Naive thymus-derived CD4-positive, alpha-beta T cell (primary cell): ENCODE results near the gene ARGLU1. TPM values are rescaled to one million over a fixed set of nuclear protein-coding genes. Genes with fewer than 3 reads are reported as not detected.

Experiments
- ATAC-seq: fragments of 150-1000 bp; cut with Tn5 transposase; 2 replicates; pipeline ENCODE4 v1.10.0; 2021; ENCODE audit warnings: mild to moderate bottlenecking, moderate library complexity
- CTCF ChIA-PET: fragments of 350-600 bp; sonication (Branson Sonifier 250); formaldehyde crosslinking; loops from one replicate; lab custom pipeline; 2021; ENCODE audit warnings: antibody characterized with exemption; lab: Charles Lee
- POLR2A ChIA-PET: fragments of 350-600 bp; sonication (Branson Sonifier 250); formaldehyde crosslinking; loops from one replicate; lab custom pipeline; 2021; ENCODE audit warnings: antibody characterized with exemption, inconsistent platforms; lab: Charles Lee
- DNase-seq, 9 donors: peaks; one replicate each; pipeline versions ENCODE4 v3.0.0 to v3.0.0-alpha.2; 2020 to 2022; ENCODE audit warnings: mixed read lengths in 1 of 9
- H3K27ac ChIP-seq: one replicate; pipeline ENCODE4 v1.7.0; 2013; ENCODE audit warnings: mild to moderate bottlenecking, low read depth, low read length, moderate library complexity
- H3K27me3 ChIP-seq, 2 donors: one replicate each; pipeline ENCODE4 v1.7.0; 2013; ENCODE audit warnings: low read length in 2 of 2, mild to moderate bottlenecking in 2 of 2, moderate library complexity in 2 of 2; ENCODE audit not compliant: control insufficient read depth in 2 of 2, insufficient read depth in 2 of 2
- H3K36me3 ChIP-seq, 3 experiments: 1 replicate in 2 of 3; 2 replicates in 1 of 3; pipeline ENCODE4 v1.7.0; 2013; ENCODE audit warnings: low read length in 3 of 3, mild to moderate bottlenecking in 3 of 3, moderate library complexity in 1 of 3; ENCODE audit not compliant: insufficient read depth in 3 of 3, control insufficient read depth in 2 of 3
- H3K4me1 ChIP-seq, 2 donors: one replicate each; pipeline ENCODE4 v1.7.0; 2013; ENCODE audit warnings: low read length in 2 of 2, mild to moderate bottlenecking in 2 of 2, moderate library complexity in 1 of 2; ENCODE audit not compliant: control insufficient read depth in 2 of 2, insufficient read depth in 2 of 2
- H3K4me3 ChIP-seq: 2 replicates; pipeline ENCODE4 v1.7.0; 2013; ENCODE audit warnings: mild to moderate bottlenecking, low read length
- H3K9me3 ChIP-seq, 3 experiments: 1 replicate in 2 of 3; 2 replicates in 1 of 3; pipeline ENCODE4 v1.7.0; 2013; ENCODE audit warnings: low read length in 3 of 3; ENCODE audit not compliant: control insufficient read depth in 2 of 3
- H3K27ac Mint-ChIP-seq, 9 donors: one replicate each; pipeline ENCODE4 v1.8.0; 2020 to 2022; ENCODE audit warnings: mixed read lengths in 9 of 9, mild to moderate bottlenecking in 8 of 9, moderate library complexity in 5 of 9, inconsistent platforms in 2 of 9
- H3K27me3 Mint-ChIP-seq, 5 donors: one replicate each; pipeline ENCODE4 v1.8.0; 2021 to 2022; ENCODE audit warnings: mixed read lengths in 5 of 5, mild to moderate bottlenecking in 1 of 5
- H3K36me3 Mint-ChIP-seq, 5 donors: one replicate each; pipeline ENCODE4 v1.8.0; 2020 to 2022; ENCODE audit warnings: mixed read lengths in 5 of 5, mild to moderate bottlenecking in 3 of 5, inconsistent platforms in 1 of 5
- H3K4me1 Mint-ChIP-seq, 7 donors: one replicate each; pipeline ENCODE4 v1.8.0; 2020 to 2022; ENCODE audit warnings: mixed read lengths in 7 of 7, mild to moderate bottlenecking in 3 of 7, inconsistent platforms in 1 of 7
- H3K4me3 Mint-ChIP-seq, 10 donors: one replicate each; pipeline ENCODE4 v1.8.0; 2020 to 2022; ENCODE audit warnings: mild to moderate bottlenecking in 10 of 10, mixed read lengths in 10 of 10, moderate library complexity in 6 of 10, inconsistent platforms in 2 of 10
- H3K9me3 Mint-ChIP-seq, 11 donors: one replicate each; pipeline ENCODE4 v1.8.0; 2020 to 2022; ENCODE audit warnings: mixed read lengths in 11 of 11, mild to moderate bottlenecking in 4 of 11, inconsistent platforms in 1 of 11, moderate library complexity in 1 of 11
- intact Hi-C, 2 donors: fragments of 100-400 bp; cut with micrococcal nuclease; formaldehyde crosslinking; loops; one replicate each; pipeline ENCODE4 v1.15.1; 2023
- polyA plus RNA-seq, 2 donors: library from polyadenylated mRNA; unstranded; fragments of 300-500 nt; fragmentation: Illumina TruSeq; gene quantifications; one replicate each; pipeline ENCODE4 v1.2.3, GENCODE V29; 2021
- total RNA-seq, 6 experiments: library from RNA in 5 of 6; stranded (reverse) in 5 of 6; gene quantifications; 1 replicate in 5 of 6; 2 replicates in 1 of 6; pipeline ENCODE4 v1.2.3 and lab custom pipeline; 2021 to 2026

Gene ARGLU1
- total and polyA plus RNA-seq, 7 experiments from 2014 or later: 36.1 to 291 (median 144) TPM

GRCh38 chr13:106591299-106591698 is 23.4 kb upstream of the ARGLU1 start:
- Histone ChIP-seq H3K27me3 (no peaks in the 10 kb centered on the region), H3K36me3 (no peaks in the 10 kb centered on the region), H3K9me3 (peaks cover 0 to under 1% (median 0%) of the 10 kb centered on the region in 3 experiments), H3K4me3 (no peak overlapping the region), H3K27ac (no peak overlapping the region), H3K4me1 (no peaks in the 10 kb centered on the region)
- ChIA-PET POLR2A (no interaction called here), CTCF (no interaction called here)
- no peak for DNase-seq
- peaks cover under 1 to 15% (median 7%) of the 10 kb centered on the region in 11 donors for H3K9me3 Mint-ChIP-seq
- intact Hi-C loops: no loop called here
- H3K27ac Mint-ChIP-seq: no peak overlapping the region
- ATAC-seq: no peak
- no peak overlapping the region for H3K4me3 Mint-ChIP-seq
- peaks cover 8 to 36% (median 19%) of the 10 kb centered on the region in 5 donors for H3K27me3 Mint-ChIP-seq
- H3K36me3 Mint-ChIP-seq: peaks cover 0 to 5% (median 0%) of the 10 kb centered on the region in 5 donors
- H3K4me1 Mint-ChIP-seq: peaks cover 0 to under 1% (median 0%) of the 10 kb centered on the region in 7 donors

DNA sequence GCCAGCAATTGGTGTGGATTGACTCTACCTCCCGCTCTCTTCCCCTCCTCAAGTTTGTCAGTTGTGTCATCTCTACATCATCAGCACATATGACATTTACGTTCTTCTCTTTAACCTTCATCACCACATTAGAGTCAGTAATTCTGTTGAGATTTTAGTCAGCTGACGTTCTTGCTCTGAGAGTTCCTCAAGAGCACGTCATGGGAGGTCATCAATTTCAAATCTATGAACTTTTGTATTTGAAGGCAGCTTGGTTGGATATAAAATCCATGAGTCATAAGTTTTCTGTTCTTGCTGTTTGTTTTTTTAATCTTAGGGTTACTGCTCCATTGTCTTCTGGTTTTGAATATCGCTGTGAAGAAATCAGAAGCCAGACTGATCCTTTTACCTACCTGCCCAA is 21.8 kb upstream of the ARGLU1 start:
- ATAC-seq (no peak), DNase-seq (no peak)
- POLR2A ChIA-PET: no interaction called here
- Histone ChIP-seq H3K27ac (no peak overlapping the region), H3K27me3 (no peaks in the 10 kb centered on the region), H3K4me1 (no peaks in the 10 kb centered on the region), H3K36me3 (no peaks in the 10 kb centered on the region), H3K4me3 (no peak overlapping the region), H3K9me3 (peaks cover 0 to 12% (median 0%) of the 10 kb centered on the region in 3 experiments)
- CTCF ChIA-PET: no interaction called here
- peaks cover 7 to 30% (median 15%) of the 10 kb centered on the region in 11 donors for H3K9me3 Mint-ChIP-seq
- intact Hi-C loops: no loop called here
- H3K27ac Mint-ChIP-seq: no peak overlapping the region
- peaks cover 1 to 12% (median 5%) of the 10 kb centered on the region in 5 donors for H3K36me3 Mint-ChIP-seq
- no peaks in the 10 kb centered on the region for H3K4me1 Mint-ChIP-seq
- H3K27me3 Mint-ChIP-seq: peaks cover 8 to 30% (median 11%) of the 10 kb centered on the region in 5 donors
- no peak overlapping the region for H3K4me3 Mint-ChIP-seq

- H3K27ac ChIP-seq: no peak overlapping the region
- no peaks in the 10 kb centered on the region for H3K27me3 ChIP-seq
- H3K9me3 Mint-ChIP-seq: peaks cover 8 to 36% (median 18%) of the 10 kb centered on the region in 11 donors
- H3K4me1 ChIP-seq: no peaks in the 10 kb centered on the region
- peaks cover 8 to 30% (median 11%) of the 10 kb centered on the region in 5 donors for H3K27me3 Mint-ChIP-seq
- H3K4me3 Mint-ChIP-seq: no peak overlapping the region
- no peak overlapping the region for H3K4me3 ChIP-seq
- peaks cover 1 to 13% (median 5%) of the 10 kb centered on the region in 5 donors for H3K36me3 Mint-ChIP-seq
- H3K9me3 ChIP-seq: peaks cover 0 to 16% (median 0%) of the 10 kb centered on the region in 3 experiments
- ATAC-seq (no peak), DNase-seq (no peak)
- ChIA-PET CTCF (no interaction called here), POLR2A (no interaction called here)
- H3K4me1 Mint-ChIP-seq: no peaks in the 10 kb centered on the region
- no peaks in the 10 kb centered on the region for H3K36me3 ChIP-seq
- H3K27ac Mint-ChIP-seq: no peak overlapping the region
- intact Hi-C loops: no loop called here
These were observed 20.4 kb upstream of the ARGLU1 start for GRCh38 chr13:106588367-106588766.

DNA sequence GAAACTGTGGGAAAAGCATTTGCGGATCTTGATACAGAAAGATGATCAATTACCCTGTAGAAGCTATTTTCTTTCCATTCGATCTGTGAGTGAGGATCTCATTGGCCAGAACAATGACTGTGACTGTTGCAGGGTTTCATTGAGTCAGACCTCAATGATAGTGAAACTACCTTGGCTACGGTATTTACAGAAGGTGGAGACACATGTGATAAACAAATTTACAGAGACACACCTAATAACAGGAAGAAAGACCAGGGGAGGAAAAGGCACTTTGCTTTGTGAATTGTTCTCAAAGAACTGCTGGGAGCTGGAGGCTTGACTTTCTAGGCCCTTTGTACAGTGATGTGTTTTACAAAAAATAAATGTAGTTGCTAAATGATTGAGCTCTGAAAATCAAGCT is 19.9 kb upstream of the ARGLU1 start:
- ATAC-seq (no peak), DNase-seq (no peak)
- no peaks in the 10 kb centered on the region for H3K36me3 ChIP-seq
- H3K27ac ChIP-seq: no peak overlapping the region
- H3K9me3 ChIP-seq: peaks cover 0 to 16% (median 0%) of the 10 kb centered on the region in 3 experiments
- H3K27ac Mint-ChIP-seq: no peak overlapping the region
- peaks cover 1 to 13% (median 5%) of the 10 kb centered on the region in 5 donors for H3K36me3 Mint-ChIP-seq
- no peak overlapping the region for H3K4me3 ChIP-seq
- ChIA-PET CTCF (no interaction called here), POLR2A (no interaction called here)
- H3K27me3 ChIP-seq: no peaks in the 10 kb centered on the region
- H3K4me1 ChIP-seq: no peaks in the 10 kb centered on the region
- H3K27me3 Mint-ChIP-seq: peaks cover 5 to 25% (median 9%) of the 10 kb centered on the region in 5 donors
- H3K9me3 Mint-ChIP-seq: peaks cover 8 to 36% (median 18%) of the 10 kb centered on the region in 11 donors
- H3K4me1 Mint-ChIP-seq: no peaks in the 10 kb centered on the region
- intact Hi-C loops: no loop called here
- H3K4me3 Mint-ChIP-seq: no peak overlapping the region

GRCh38 chr13:106586648-106587166 is 18.8 kb upstream of the ARGLU1 start:
- no peak overlapping the region for H3K27ac Mint-ChIP-seq
- Histone ChIP-seq H3K4me1 (no peaks in the 10 kb centered on the region), H3K36me3 (no peaks in the 10 kb centered on the region), H3K27ac (no peak overlapping the region), H3K4me3 (no peak overlapping the region), H3K27me3 (no peaks in the 10 kb centered on the region), H3K9me3 (peaks cover 0 to 16% (median 0%) of the 10 kb centered on the region in 3 experiments)
- intact Hi-C loops: no loop called here
- peaks cover 8 to 36% (median 18%) of the 10 kb centered on the region in 11 donors for H3K9me3 Mint-ChIP-seq
- peaks cover 1 to 13% (median 5%) of the 10 kb centered on the region in 5 donors for H3K36me3 Mint-ChIP-seq
- POLR2A ChIA-PET: no interaction called here
- H3K27me3 Mint-ChIP-seq: peaks cover 0 to 17% (median 8%) of the 10 kb centered on the region in 5 donors
- no peak overlapping the region for H3K4me3 Mint-ChIP-seq
- DNase-seq (no peak), ATAC-seq (no peak)
- H3K4me1 Mint-ChIP-seq: no peaks in the 10 kb centered on the region
- CTCF ChIA-PET: no interaction called here

DNA sequence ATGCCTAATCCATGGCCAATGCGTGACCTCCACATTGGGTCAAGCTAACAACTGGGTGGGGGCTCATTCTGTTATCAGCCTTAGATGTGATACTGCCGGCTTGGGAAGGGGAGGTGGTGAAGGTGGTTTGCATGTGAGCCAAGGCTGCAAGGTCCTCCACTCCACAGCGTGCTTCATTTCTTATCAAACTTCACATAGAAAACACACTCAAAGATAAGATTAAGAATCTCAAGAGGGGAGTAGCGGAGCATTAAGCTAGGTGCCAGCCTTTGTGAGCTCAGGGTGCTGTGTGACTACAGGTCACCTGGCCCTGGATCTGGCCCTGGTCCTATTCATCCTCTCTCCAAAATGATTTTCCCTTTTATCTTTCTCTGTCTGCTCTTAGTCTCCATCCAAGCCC is 13.3 kb upstream of the ARGLU1 start:
- intact Hi-C loops: no loop called here
- Mint-ChIP-seq H3K4me1 (no peaks in the 10 kb centered on the region), H3K4me3 (no peak overlapping the region), H3K9me3 (peaks cover 4 to 22% (median 12%) of the 10 kb centered on the region in 11 donors), H3K27ac (no peak overlapping the region), H3K27me3 (peaks cover 0 to 8% (median 0%) of the 10 kb centered on the region in 5 donors), H3K36me3 (peaks cover 0 to 24% (median 13%) of the 10 kb centered on the region in 5 donors)
- ChIA-PET CTCF (interaction anchor here (0.9 kb wide), 1 partner anchor 14 kb away, joined by 3 read pairs; no protein-coding TSS in a partner anchor), POLR2A (no interaction called here)
- Histone ChIP-seq H3K4me1 (no peaks in the 10 kb centered on the region), H3K4me3 (no peak overlapping the region), H3K9me3 (peaks cover 0 to 14% (median 0%) of the 10 kb centered on the region in 3 experiments), H3K27me3 (no peaks in the 10 kb centered on the region), H3K27ac (no peak overlapping the region), H3K36me3 (no peaks in the 10 kb centered on the region)
- DNase-seq: no peak
- no peak for ATAC-seq

GRCh38 chr13:106575896-106576295 is 8.0 kb upstream of the ARGLU1 start:
- ChIA-PET CTCF (no interaction called here), POLR2A (no interaction called here)
- no peak overlapping the region for H3K27ac ChIP-seq
- Mint-ChIP-seq H3K27me3 (no peaks in the 10 kb centered on the region), H3K36me3 (peaks cover 0 to 49% (median 6%) of the 10 kb centered on the region in 5 donors), H3K9me3 (peaks cover 0 to 4% (median 0%) of the 10 kb centered on the region in 11 donors), H3K4me3 (no peak overlapping the region), H3K27ac (no peak overlapping the region), H3K4me1 (no peaks in the 10 kb centered on the region)
- intact Hi-C loops: no loop called here
- no peak overlapping the region for H3K4me3 ChIP-seq
- no peaks in the 10 kb centered on the region for H3K27me3 ChIP-seq
- ATAC-seq (no peak), DNase-seq (no peak)
- no peaks in the 10 kb centered on the region for H3K36me3 ChIP-seq
- H3K9me3 ChIP-seq: no peaks in the 10 kb centered on the region
- H3K4me1 ChIP-seq: no peaks in the 10 kb centered on the region
